HepG2 (cell line): Measurements from ENCODE around the gene SLC6A8. TPM values are rescaled to one million over a fixed set of nuclear protein-coding genes. Genes with fewer than 3 reads are reported as not detected.

Experiments
- DR1 ChIP-seq: sonication (generic); formaldehyde crosslinking; IDR thresholded peaks from 2 replicates; pipeline ENCODE4 v1.8.0; 2021; ENCODE audit warnings: mild to moderate bottlenecking, missing genetic modification reagents, inconsistent platforms
- FOSL2 ChIP-seq: sonication (generic); formaldehyde crosslinking; IDR thresholded peaks from 2 replicates; pipeline ENCODE4 v1.4.0; 2020; ENCODE audit warnings: missing genetic modification reagents
- HIVEP1 ChIP-seq: sonication (generic); formaldehyde crosslinking; IDR thresholded peaks from 2 replicates; pipeline ENCODE4 v1.4.0; 2020; ENCODE audit warnings: mild to moderate bottlenecking, missing genetic modification reagents
- JUN ChIP-seq: sonication (generic); formaldehyde crosslinking; IDR thresholded peaks from 2 replicates; pipeline ENCODE4 v1.4.0; 2020; ENCODE audit warnings: mild to moderate bottlenecking, missing genetic modification reagents
- YY1 ChIP-seq: IDR thresholded peaks from 2 replicates; pipeline ENCODE4 v1.6.1; 2011; ENCODE audit warnings: low read length, low read depth, moderate library complexity, mild to moderate bottlenecking; ENCODE audit not compliant: insufficient read depth, insufficient replicate concordance
- ZNF18 ChIP-seq: sonication (generic); formaldehyde crosslinking; IDR thresholded peaks from 2 replicates; pipeline ENCODE4 v1.8.0; 2022; ENCODE audit warnings: mild to moderate bottlenecking, missing genetic modification reagents; ENCODE audit not compliant: insufficient replicate concordance
- ZNF816 ChIP-seq: sonication (generic); formaldehyde crosslinking; IDR thresholded peaks from 2 replicates; pipeline ENCODE4 v1.8.0; 2022; ENCODE audit warnings: missing genetic modification reagents, mild to moderate bottlenecking, borderline replicate concordance
- polyA plus RNA-seq, 8 experiments: library from polyadenylated mRNA; depleted of rRNA in 3 of 8; stranded (reverse) in 7 of 8; unstranded in 1 of 8; fragments of >200 nt; fragmentation: Illumina TruSeq in 4 of 8; extraction: Trizol in 4 of 8; gene quantifications; 2 replicates each; pipeline versions ENCODE4 v1.2.1 to v1.2.3, GENCODE V29; 2011 to 2016; ENCODE audit warnings: low read depth in 4 of 8, missing spikeins in 1 of 8, mixed read lengths in 1 of 8; ENCODE audit not compliant: insufficient read depth in 1 of 8
- total RNA-seq, 5 experiments: library from RNA; depleted of rRNA; stranded (reverse); fragments of >200 nt; fragmentation: Illumina TruSeq; extraction: Trizol; gene quantifications; 2 replicates each; pipeline ENCODE4 v1.2.3, GENCODE V29; 2016; ENCODE audit warnings: low read depth in 1 of 5
- TF ChIP-seq, protein P1 (sequence below): sonication (generic); formaldehyde crosslinking; IDR thresholded peaks from 2 replicates; pipeline ENCODE4 v1.5.1; 2020; ENCODE audit warnings: mild to moderate bottlenecking, missing genetic modification reagents, moderate library complexity
- TF ChIP-seq, protein P2 (sequence below): sonication (generic); formaldehyde crosslinking; IDR thresholded peaks from 2 replicates; pipeline ENCODE4 v1.4.0; 2020; ENCODE audit warnings: missing genetic modification reagents, borderline replicate concordance
- TF ChIP-seq, protein P3 (sequence below), 2 experiments: sonication (generic) in 1 of 2; formaldehyde crosslinking in 1 of 2; IDR thresholded peaks; 2 replicates each; pipeline versions ENCODE4 v1.6.1 to v1.9.0; 2014 to 2022; ENCODE audit warnings: antibody characterized with exemption in 1 of 2, borderline replicate concordance in 1 of 2, inconsistent platforms in 1 of 2, low read depth in 1 of 2, missing genetic modification reagents in 1 of 2
- TF ChIP-seq, protein P4 (sequence below): sonication (generic); formaldehyde crosslinking; conservative IDR thresholded peaks from 2 replicates; pipeline ENCODE4 v1.8.1; 2023; ENCODE audit warnings: missing genetic modification reagents

The SLC6A8 gene
- total and polyA plus RNA-seq, 2 of the 13 experiments (the other 11 are each of a cell fraction or from before 2014, with no cell fraction given): 13.9 to 176 TPM

- TF ChIP-seq, protein P1, sequence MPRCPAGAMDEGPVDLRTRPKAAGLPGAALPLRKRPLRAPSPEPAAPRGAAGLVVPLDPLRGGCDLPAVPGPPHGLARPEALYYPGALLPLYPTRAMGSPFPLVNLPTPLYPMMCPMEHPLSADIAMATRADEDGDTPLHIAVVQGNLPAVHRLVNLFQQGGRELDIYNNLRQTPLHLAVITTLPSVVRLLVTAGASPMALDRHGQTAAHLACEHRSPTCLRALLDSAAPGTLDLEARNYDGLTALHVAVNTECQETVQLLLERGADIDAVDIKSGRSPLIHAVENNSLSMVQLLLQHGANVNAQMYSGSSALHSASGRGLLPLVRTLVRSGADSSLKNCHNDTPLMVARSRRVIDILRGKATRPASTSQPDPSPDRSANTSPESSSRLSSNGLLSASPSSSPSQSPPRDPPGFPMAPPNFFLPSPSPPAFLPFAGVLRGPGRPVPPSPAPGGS (CRISPR knock-in tag): no peak
- no peak for TF ChIP-seq ZNF816 (CRISPR knock-in tag)
- TF ChIP-seq, protein P2, sequence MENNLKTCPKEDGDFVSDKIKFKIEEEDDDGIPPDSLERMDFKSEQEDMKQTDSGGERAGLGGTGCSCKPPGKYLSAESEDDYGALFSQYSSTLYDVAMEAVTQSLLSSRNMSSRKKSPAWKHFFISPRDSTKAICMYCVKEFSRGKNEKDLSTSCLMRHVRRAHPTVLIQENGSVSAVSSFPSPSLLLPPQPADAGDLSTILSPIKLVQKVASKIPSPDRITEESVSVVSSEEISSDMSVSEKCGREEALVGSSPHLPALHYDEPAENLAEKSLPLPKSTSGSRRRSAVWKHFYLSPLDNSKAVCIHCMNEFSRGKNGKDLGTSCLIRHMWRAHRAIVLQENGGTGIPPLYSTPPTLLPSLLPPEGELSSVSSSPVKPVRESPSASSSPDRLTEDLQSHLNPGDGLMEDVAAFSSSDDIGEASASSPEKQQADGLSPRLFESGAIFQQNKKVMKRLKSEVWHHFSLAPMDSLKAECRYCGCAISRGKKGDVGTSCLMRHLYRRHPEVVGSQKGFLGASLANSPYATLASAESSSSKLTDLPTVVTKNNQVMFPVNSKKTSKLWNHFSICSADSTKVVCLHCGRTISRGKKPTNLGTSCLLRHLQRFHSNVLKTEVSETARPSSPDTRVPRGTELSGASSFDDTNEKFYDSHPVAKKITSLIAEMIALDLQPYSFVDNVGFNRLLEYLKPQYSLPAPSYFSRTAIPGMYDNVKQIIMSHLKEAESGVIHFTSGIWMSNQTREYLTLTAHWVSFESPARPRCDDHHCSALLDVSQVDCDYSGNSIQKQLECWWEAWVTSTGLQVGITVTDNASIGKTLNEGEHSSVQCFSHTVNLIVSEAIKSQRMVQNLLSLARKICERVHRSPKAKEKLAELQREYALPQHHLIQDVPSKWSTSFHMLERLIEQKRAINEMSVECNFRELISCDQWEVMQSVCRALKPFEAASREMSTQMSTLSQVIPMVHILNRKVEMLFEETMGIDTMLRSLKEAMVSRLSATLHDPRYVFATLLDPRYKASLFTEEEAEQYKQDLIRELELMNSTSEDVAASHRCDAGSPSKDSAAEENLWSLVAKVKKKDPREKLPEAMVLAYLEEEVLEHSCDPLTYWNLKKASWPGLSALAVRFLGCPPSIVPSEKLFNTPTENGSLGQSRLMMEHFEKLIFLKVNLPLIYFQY (CRISPR knock-in tag): no peak
- TF ChIP-seq, protein P3, sequence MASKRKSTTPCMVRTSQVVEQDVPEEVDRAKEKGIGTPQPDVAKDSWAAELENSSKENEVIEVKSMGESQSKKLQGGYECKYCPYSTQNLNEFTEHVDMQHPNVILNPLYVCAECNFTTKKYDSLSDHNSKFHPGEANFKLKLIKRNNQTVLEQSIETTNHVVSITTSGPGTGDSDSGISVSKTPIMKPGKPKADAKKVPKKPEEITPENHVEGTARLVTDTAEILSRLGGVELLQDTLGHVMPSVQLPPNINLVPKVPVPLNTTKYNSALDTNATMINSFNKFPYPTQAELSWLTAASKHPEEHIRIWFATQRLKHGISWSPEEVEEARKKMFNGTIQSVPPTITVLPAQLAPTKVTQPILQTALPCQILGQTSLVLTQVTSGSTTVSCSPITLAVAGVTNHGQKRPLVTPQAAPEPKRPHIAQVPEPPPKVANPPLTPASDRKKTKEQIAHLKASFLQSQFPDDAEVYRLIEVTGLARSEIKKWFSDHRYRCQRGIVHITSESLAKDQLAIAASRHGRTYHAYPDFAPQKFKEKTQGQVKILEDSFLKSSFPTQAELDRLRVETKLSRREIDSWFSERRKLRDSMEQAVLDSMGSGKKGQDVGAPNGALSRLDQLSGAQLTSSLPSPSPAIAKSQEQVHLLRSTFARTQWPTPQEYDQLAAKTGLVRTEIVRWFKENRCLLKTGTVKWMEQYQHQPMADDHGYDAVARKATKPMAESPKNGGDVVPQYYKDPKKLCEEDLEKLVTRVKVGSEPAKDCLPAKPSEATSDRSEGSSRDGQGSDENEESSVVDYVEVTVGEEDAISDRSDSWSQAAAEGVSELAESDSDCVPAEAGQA (IDR thresholded peaks at IDR 0.05; ENCODE audit: low read depth): no peak
- TF ChIP-seq, protein P3 (CRISPR knock-in tag; IDR thresholded peaks at IDR 0.05; ENCODE audit: borderline replicate concordance): no peak
- no peak for TF ChIP-seq YY1
- no peak for TF ChIP-seq DR1 (CRISPR knock-in tag)
- no peak for TF ChIP-seq ZNF18 (CRISPR knock-in tag)
- TF ChIP-seq JUN (CRISPR knock-in tag): no peak
- TF ChIP-seq FOSL2 (CRISPR knock-in tag): no peak
- TF ChIP-seq, protein P4, sequence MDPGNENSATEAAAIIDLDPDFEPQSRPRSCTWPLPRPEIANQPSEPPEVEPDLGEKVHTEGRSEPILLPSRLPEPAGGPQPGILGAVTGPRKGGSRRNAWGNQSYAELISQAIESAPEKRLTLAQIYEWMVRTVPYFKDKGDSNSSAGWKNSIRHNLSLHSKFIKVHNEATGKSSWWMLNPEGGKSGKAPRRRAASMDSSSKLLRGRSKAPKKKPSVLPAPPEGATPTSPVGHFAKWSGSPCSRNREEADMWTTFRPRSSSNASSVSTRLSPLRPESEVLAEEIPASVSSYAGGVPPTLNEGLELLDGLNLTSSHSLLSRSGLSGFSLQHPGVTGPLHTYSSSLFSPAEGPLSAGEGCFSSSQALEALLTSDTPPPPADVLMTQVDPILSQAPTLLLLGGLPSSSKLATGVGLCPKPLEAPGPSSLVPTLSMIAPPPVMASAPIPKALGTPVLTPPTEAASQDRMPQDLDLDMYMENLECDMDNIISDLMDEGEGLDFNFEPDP: no peak
- TF ChIP-seq HIVEP1 (CRISPR knock-in tag): no peak
These were observed 44.9 kb upstream of the SLC6A8 start (continued) for GRCh38 chrX:153642655-153643430.
